Progenitor cell of endocrine pancreas (in vitro differentiated cells): ENCODE data around the gene PSMB7. TPM values are rescaled to one million over a fixed set of nuclear protein-coding genes. Genes with fewer than 3 reads are reported as not detected.

Experiments
- DNase-seq: peaks from one replicate; pipeline ENCODE4 v3.0.0; 2021; ENCODE audit warnings: low spot score; ENCODE audit not compliant: unreplicated experiment
- H3K27ac Mint-ChIP-seq: 2 replicates; pipeline ENCODE4 v1.8.0; 2021; ENCODE audit warnings: mild to moderate bottlenecking, moderate library complexity, mixed read lengths
- H3K27me3 Mint-ChIP-seq: 2 replicates; pipeline ENCODE4 v1.8.0; 2021; ENCODE audit warnings: mixed read lengths
- H3K36me3 Mint-ChIP-seq: 2 replicates; pipeline ENCODE4 v1.8.0; 2022; ENCODE audit warnings: mixed read lengths; ENCODE audit not compliant: insufficient read depth
- H3K4me1 Mint-ChIP-seq: 2 replicates; pipeline ENCODE4 v1.8.0; 2021; ENCODE audit warnings: low read depth, mixed read lengths
- H3K4me3 Mint-ChIP-seq: 2 replicates; pipeline ENCODE4 v1.8.0; 2021; ENCODE audit warnings: low read depth, mild to moderate bottlenecking, moderate library complexity, mixed read lengths
- H3K9me3 Mint-ChIP-seq: 2 replicates; pipeline ENCODE4 v1.8.0; 2021; ENCODE audit warnings: low read depth, mixed read lengths
- total RNA-seq: library from RNA; stranded (reverse); gene quantifications from 2 replicates; pipeline ENCODE4 v1.2.1, GENCODE V29; 2021
- TF ChIP-seq, protein P1 (sequence below): fragments of 200-600 bp; sonication (generic); IDR thresholded peaks from one replicate; pipeline ENCODE4 v1.5.0; 2021; ENCODE audit warnings: antibody characterized with exemption, mild to moderate bottlenecking; ENCODE audit not compliant: unreplicated experiment

PSMB7 gene
- total RNA-seq, 1 donor from 2014 or later, result 144 TPM

DNA sequence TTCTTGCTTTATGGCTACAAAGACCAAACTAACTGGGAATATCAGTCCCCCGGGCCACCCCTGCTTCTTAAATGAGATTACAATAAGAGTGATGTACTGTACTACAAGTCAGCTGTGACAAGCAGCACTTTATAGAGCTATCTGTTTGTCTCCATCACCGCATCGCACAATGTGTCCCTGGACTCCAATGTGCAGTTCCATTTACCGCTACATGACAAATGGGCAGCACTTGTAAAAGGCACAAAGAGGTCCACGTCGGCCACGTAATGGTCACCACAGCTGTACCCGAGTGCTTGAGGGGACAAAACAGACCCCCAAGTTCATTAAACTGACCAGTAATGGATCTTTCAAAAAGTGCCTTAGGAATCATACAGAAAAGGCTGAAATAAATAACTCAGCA, 54.1 kb downstream of the PSMB7 start:
- Mint-ChIP-seq H3K4me3 (no peak overlapping the region), H3K27ac (no peak overlapping the region), H3K36me3 (peaks cover 1% of the 10 kb centered on the region), H3K9me3 (no peaks in the 10 kb centered on the region), H3K4me1 (no peaks in the 10 kb centered on the region), H3K27me3 (no peaks in the 10 kb centered on the region)
- DNase-seq, result no peak
- TF ChIP-seq, protein P1, sequence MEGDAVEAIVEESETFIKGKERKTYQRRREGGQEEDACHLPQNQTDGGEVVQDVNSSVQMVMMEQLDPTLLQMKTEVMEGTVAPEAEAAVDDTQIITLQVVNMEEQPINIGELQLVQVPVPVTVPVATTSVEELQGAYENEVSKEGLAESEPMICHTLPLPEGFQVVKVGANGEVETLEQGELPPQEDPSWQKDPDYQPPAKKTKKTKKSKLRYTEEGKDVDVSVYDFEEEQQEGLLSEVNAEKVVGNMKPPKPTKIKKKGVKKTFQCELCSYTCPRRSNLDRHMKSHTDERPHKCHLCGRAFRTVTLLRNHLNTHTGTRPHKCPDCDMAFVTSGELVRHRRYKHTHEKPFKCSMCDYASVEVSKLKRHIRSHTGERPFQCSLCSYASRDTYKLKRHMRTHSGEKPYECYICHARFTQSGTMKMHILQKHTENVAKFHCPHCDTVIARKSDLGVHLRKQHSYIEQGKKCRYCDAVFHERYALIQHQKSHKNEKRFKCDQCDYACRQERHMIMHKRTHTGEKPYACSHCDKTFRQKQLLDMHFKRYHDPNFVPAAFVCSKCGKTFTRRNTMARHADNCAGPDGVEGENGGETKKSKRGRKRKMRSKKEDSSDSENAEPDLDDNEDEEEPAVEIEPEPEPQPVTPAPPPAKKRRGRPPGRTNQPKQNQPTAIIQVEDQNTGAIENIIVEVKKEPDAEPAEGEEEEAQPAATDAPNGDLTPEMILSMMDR, result no peak

DNA sequence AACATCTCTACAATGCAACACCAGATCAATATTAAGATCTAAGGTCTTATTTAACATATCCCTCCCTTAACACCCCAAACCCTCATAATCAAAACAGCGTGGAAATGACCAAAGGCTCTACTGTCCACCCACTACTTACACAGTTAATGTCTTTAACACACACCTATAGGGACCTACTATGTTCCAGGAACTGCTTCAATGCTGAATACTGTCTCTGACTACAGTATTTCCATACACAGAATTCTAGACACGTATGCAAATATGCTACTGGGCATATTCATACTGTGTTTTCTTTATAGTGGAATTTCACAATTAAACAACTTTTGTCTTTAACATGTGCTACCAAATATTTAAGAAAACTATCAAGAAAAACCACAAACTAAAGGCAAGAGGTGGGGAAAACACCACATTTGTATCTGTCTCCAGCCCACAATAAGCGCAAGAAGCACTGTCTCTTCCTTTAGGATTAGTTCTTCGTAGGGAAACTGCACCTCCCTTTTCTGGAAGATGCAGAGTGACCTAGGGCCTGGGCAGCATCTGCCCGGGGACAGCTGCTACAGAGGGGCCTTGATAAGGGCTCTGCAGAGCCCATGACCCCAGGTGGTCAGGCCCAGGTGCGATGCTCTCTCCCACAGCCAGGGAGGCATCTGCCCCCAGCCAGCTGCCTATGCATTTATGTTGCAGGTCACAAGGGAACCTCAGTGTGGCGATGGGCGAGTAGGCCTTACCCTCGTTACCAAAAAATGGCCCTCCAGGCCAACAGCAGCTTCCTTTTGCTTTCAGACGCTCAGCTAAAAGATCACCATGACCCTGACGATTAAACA, 55.2 kb downstream of the PSMB7 start:
- TF ChIP-seq, protein P1, result no peak
- Mint-ChIP-seq H3K27me3 (no peaks in the 10 kb centered on the region), H3K4me1 (no peaks in the 10 kb centered on the region), H3K4me3 (no peak overlapping the region), H3K27ac (no peak overlapping the region), H3K36me3 (peaks cover 1% of the 10 kb centered on the region), H3K9me3 (no peaks in the 10 kb centered on the region)
- no peak for DNase-seq

DNA sequence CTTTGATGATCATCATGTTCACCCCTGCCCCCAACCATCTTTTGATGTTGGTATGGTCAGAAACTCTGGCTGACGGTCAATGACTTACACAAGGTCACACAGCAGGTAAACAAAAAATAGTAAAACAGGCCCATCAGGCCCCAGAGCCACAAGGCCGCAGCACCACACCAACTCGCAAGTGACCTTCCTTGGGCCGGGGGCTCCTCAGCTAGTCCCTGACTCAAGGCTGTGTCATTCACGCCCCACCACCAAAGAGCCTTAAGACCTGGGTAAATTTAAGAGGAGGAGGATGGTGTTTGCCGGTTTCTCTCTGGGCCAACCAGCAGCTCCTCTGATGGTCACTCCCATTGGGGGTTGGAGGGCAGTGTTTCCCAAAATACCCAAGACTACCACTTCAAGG, 55.8 kb downstream of the PSMB7 start:
- H3K27ac Mint-ChIP-seq, result no peak overlapping the region
- TF ChIP-seq, protein P1, result no peak

DNA sequence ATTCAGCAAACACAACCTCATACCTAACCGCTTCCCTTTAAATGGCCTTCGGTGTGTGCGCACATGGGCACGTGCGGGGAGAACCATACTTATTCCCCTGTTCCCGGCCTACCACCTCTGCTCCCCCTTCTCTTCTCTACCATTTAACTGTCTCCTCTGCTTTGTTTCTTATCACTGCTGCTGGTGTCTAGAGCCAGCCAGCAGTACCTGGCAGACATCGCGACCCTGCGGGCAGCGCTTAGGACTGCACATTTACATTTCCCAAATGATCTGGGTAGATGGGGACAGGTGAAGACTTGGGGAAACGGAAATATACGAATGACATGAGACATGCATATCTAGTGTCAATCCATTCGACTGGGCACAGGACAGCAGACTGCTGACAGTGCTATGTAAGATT, 56.6 kb downstream of the PSMB7 start:
- DNase-seq, result no peak
- Mint-ChIP-seq H3K27me3 (no peaks in the 10 kb centered on the region), H3K4me1 (no peaks in the 10 kb centered on the region), H3K4me3 (no peak overlapping the region), H3K36me3 (no peaks in the 10 kb centered on the region), H3K27ac (no peak overlapping the region), H3K9me3 (no peaks in the 10 kb centered on the region)
- TF ChIP-seq, protein P1, result no peak

More for the DNA sequence above, 55.8 kb downstream of the PSMB7 start:
- Mint-ChIP-seq H3K4me3 (no peak overlapping the region), H3K27me3 (no peaks in the 10 kb centered on the region), H3K9me3 (no peaks in the 10 kb centered on the region), H3K36me3 (peaks cover 1% of the 10 kb centered on the region), H3K4me1 (no peaks in the 10 kb centered on the region)
- DNase-seq, result no peak

DNA sequence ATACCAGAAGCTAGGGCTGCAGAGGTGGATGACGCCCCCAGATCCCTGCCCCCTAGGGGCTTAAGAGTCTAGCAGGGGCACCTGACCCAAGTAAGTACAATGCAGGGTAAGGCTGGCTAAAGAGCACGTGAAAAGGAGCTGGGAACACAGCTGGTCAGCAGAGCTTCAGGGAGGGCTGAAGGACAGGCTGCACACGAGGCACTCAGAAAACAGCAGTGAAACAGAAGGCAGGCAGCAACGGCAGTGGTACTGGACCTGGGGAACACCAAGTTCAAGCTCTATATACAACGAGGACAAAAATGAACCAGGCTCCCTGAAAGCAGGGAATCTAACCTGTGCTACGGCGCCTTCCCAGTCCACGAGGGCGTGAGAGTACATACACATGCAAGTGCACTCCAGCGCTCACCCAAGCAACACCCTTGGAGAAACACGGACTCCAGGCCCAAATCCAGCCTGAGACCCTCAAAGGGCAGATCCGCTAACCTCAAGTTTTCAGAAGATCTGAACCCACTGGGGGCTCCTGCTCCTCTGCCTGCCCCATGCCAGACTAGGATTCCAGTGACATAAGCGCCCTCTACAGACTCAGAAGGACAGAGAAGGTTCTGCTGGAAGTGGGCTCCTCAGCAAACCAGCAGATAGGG, 57.4 kb downstream of the PSMB7 start:
- Mint-ChIP-seq H3K27ac (peak overlapping the region; percentile 64), H3K4me1 (no peaks in the 10 kb centered on the region), H3K27me3 (no peaks in the 10 kb centered on the region), H3K4me3 (no peak overlapping the region), H3K36me3 (no peaks in the 10 kb centered on the region), H3K9me3 (no peaks in the 10 kb centered on the region)
- TF ChIP-seq, protein P1, result no peak
- no peak for DNase-seq
